ENCODE data around the gene MAD1L1.

The MAD1L1 gene

DNA sequence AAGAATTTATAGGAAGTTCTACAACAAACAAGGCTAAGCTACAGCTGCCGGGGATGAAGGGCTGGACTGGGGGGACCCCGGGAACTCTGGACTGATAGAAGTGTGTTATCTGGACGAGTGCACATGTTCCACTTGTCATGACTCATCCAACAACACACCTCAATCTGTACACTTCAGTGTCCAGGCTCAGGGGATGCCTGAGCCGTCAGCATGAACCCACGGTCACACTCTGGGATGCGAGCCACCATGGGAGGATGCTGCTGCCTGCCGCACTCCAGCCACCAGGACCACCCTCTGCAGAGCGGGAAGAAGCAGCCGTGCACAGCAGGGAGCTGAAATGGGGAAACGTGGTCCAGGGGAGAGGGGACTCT lies 67.5 kb downstream of the MAD1L1 start:
- Histone ChIP-seq H3K9me2 (replicated peaks; ENCODE audit: control insufficient read depth, low read length) (no peaks in the 10 kb centered on the region), H3K4me1 (ENCODE audit: control insufficient read depth, low read length) (peaks cover 66% of the 10 kb centered on the region), H3K27ac (ENCODE audit: low read depth, low read length) (peak overlapping the region; percentile 65), H3K36me3 (ENCODE audit: control insufficient read depth, low read length) (peaks cover 24% of the 10 kb centered on the region), H3F3A (ENCODE audit: control insufficient read depth, insufficient read depth) (0 out of 2 replicates have a peak, but pooled peaks cover 2% of the 10 kb centered on the region), H3K27me3 (ENCODE audit: control insufficient read depth, low read length) (no peaks in the 10 kb centered on the region), H3K4me2 (ENCODE audit: low read length) (peak overlapping the region; percentile 70), H4K20me1 (ENCODE audit: control insufficient read depth, insufficient read depth, low read depth, low read length) (no peaks in the 10 kb centered on the region), H3K79me2 (ENCODE audit: control insufficient read depth, low read length) (peaks cover 22% of the 10 kb centered on the region), H3K4me3 (ENCODE audit: low read length) (peak overlapping the region; percentile 49; the same call in 1 of the 2 replicates), H3K9me3 (ENCODE audit: control insufficient read depth, insufficient read depth, low read length) (no peaks in the 10 kb centered on the region)
- no peak for TF ChIP-seq EZH2phosphoT487 (IDR thresholded peaks at IDR 0.05; ENCODE audit: borderline replicate concordance, low read length)
- TF ChIP-seq, protein P1, sequence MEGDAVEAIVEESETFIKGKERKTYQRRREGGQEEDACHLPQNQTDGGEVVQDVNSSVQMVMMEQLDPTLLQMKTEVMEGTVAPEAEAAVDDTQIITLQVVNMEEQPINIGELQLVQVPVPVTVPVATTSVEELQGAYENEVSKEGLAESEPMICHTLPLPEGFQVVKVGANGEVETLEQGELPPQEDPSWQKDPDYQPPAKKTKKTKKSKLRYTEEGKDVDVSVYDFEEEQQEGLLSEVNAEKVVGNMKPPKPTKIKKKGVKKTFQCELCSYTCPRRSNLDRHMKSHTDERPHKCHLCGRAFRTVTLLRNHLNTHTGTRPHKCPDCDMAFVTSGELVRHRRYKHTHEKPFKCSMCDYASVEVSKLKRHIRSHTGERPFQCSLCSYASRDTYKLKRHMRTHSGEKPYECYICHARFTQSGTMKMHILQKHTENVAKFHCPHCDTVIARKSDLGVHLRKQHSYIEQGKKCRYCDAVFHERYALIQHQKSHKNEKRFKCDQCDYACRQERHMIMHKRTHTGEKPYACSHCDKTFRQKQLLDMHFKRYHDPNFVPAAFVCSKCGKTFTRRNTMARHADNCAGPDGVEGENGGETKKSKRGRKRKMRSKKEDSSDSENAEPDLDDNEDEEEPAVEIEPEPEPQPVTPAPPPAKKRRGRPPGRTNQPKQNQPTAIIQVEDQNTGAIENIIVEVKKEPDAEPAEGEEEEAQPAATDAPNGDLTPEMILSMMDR (IDR thresholded peaks at IDR 0.05; ENCODE audit: low read depth, low read length, poor library complexity, severe bottlenecking), result no peak

DNA sequence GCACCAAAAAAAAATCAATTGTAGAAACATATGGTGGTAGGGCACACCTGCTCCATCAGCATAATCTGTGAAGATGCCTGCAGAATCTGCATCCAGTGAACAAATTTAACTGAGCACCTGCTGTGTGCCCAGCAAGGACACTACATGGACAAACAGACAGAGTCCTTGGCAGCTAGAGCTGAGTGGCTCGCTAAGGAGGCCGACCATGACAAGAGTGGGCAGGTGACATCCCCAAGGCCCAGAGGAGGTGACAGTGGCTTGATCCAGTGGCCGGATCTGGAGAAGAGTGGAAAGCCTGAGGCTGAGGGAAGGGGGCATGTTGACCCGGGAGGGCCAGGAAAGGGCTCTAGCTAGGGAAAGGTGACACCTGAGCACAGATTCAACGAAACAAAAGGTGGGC lies 68.1 kb downstream of the MAD1L1 start:
- H3K4me3 ChIP-seq (ENCODE audit: low read length), result no peak overlapping the region
- H3K79me2 ChIP-seq (ENCODE audit: control insufficient read depth, low read length), result peaks cover 25% of the 10 kb centered on the region
- no peaks in the 10 kb centered on the region for H4K20me1 ChIP-seq (ENCODE audit: control insufficient read depth, insufficient read depth, low read depth, low read length)
- TF ChIP-seq, protein P1 (IDR thresholded peaks at IDR 0.05; ENCODE audit: low read depth, low read length, poor library complexity, severe bottlenecking), result no peak
- no peak for TF ChIP-seq EZH2phosphoT487 (IDR thresholded peaks at IDR 0.05; ENCODE audit: borderline replicate concordance, low read length)
- H3K27ac ChIP-seq (ENCODE audit: low read depth, low read length), result no peak overlapping the region
- H3K4me2 ChIP-seq (ENCODE audit: low read length), result no peak overlapping the region
- H3K27me3 ChIP-seq (ENCODE audit: control insufficient read depth, low read length), result no peaks in the 10 kb centered on the region
- no peaks in the 10 kb centered on the region for H3K9me3 ChIP-seq (ENCODE audit: control insufficient read depth, insufficient read depth, low read length)
- peaks cover 72% of the 10 kb centered on the region for H3K4me1 ChIP-seq (ENCODE audit: control insufficient read depth, low read length)
- H3K9me2 ChIP-seq (replicated peaks; ENCODE audit: control insufficient read depth, low read length), result no peaks in the 10 kb centered on the region
- H3K36me3 ChIP-seq (ENCODE audit: control insufficient read depth, low read length), result peaks cover 22% of the 10 kb centered on the region
- peaks cover 7% of the 10 kb centered on the region for H3F3A ChIP-seq (ENCODE audit: control insufficient read depth, insufficient read depth)

DNA sequence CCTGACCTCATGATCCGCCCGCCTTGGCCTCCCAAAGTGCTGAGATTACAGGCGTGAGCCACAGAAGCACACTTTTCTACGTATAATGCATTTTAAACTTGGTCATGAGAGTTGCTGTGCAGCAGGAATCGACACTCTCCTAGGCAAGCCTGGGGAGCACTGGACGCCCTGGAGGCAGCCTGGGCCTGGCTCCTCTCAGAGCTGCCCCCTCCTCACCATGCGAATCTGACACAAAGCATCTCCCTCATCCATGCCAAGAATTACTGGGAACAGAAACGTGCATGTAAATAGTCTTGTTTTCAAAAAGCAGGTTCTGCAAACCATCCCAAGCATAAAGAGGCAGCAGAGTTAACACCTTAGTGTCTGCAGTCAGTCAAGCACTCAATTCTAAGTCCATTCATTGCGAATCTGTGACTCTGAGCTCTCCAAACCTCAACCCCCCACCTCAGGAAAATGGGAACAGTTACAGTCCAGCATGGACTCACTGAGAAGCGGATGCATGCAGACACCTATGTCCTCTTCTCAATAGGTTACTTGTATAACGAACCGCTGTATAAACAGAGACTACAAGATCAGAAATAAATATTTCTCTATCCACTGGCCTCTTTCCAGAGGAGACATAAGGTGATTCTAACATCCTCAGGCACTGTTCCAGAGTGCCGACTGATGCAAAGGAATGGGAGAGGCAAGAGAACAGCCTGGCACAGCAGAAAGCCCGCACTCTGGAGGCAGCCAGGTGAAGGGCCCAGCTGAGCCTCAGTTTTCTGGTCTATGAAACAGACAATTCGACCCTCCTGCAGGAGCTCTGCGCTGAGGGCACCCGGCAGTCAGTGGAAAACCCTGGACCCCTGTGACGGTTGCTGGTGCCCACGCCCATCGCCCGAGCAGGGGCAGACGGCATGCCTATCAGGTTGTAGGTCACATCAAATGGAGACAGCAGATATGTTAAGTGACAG lies 68.9 kb downstream of the MAD1L1 start:
- H3K4me2 ChIP-seq (ENCODE audit: low read length), result 0 out of 2 replicates have a peak overlapping the region, but pooled peaks have one; percentile 3
- peaks cover 8% of the 10 kb centered on the region for H3F3A ChIP-seq (ENCODE audit: control insufficient read depth, insufficient read depth)
- H3K9me3 ChIP-seq (ENCODE audit: control insufficient read depth, insufficient read depth, low read length), result no peaks in the 10 kb centered on the region
- no peak overlapping the region for H3K27ac ChIP-seq (ENCODE audit: low read depth, low read length)
- peaks cover 28% of the 10 kb centered on the region for H3K79me2 ChIP-seq (ENCODE audit: control insufficient read depth, low read length)
- H3K36me3 ChIP-seq (ENCODE audit: control insufficient read depth, low read length), result peaks cover 26% of the 10 kb centered on the region
- TF ChIP-seq EZH2phosphoT487 (IDR thresholded peaks at IDR 0.05; ENCODE audit: borderline replicate concordance, low read length), result no peak
- TF ChIP-seq, protein P1 (IDR thresholded peaks at IDR 0.05; ENCODE audit: low read depth, low read length, poor library complexity, severe bottlenecking), result no peak
- no peak overlapping the region for H3K4me3 ChIP-seq (ENCODE audit: low read length)
- no peaks in the 10 kb centered on the region for H3K9me2 ChIP-seq (replicated peaks; ENCODE audit: control insufficient read depth, low read length)
- H3K4me1 ChIP-seq (ENCODE audit: control insufficient read depth, low read length), result peaks cover 80% of the 10 kb centered on the region
- H4K20me1 ChIP-seq (ENCODE audit: control insufficient read depth, insufficient read depth, low read depth, low read length), result no peaks in the 10 kb centered on the region
- no peaks in the 10 kb centered on the region for H3K27me3 ChIP-seq (ENCODE audit: control insufficient read depth, low read length)
